Measurements from ENCODE around the gene RASGRF2.

RASGRF2 gene

DNA sequence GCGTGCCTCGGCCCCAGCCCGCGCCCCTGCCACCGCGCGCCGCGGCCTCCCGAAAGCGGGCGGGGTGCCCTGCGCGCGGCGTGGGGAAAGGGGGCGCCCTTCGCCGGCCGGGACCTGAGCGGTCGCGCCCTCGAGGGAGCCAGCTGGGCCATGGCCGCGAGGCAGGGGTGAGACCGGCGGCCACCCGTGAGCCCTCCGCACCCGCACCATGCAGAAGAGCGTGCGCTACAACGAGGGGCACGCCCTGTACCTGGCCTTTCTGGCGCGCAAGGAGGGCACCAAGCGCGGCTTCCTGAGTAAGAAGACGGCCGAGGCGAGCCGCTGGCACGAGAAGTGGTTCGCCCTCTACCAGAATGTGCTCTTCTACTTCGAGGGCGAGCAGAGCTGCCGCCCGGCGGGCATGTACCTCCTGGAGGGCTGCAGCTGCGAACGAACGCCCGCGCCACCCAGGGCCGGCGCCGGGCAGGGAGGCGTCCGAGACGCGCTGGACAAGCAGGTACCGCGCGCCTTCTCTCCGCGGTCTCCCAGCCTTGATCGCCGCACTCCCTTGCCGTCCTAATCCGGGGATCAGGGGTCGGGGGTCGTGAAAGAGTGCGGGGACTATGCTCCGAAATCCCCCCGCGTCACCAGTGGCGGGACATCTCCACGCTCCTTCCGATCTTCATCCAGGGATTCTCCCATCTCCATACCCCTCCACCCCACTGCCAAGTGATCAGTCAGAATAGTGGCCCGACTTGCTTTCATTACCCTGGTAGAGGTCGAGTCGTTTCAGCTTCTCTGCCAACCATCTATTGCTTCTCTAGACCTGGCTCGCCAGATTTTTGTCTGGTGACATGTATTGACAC, 590 bp downstream of the RASGRF2 start:
- no peak overlapping the region for H3K4me2 ChIP-seq (ENCODE audit: low read depth, low read length, poor library complexity, severe bottlenecking)
- H3F3A ChIP-seq (ENCODE audit: low read depth) = no peaks in the 10 kb centered on the region
- H3K27me3 ChIP-seq (ENCODE audit: insufficient read depth, low read length, poor library complexity, severe bottlenecking) = no peaks in the 10 kb centered on the region
- no peak overlapping the region for H2AFZ ChIP-seq (ENCODE audit: low read length)
- no peak overlapping the region for H3K9ac ChIP-seq (ENCODE audit: low read depth, low read length, poor library complexity, severe bottlenecking)
- no peaks in the 10 kb centered on the region for H3K79me2 ChIP-seq (ENCODE audit: insufficient read depth, low read length)
- H3K9me2 ChIP-seq (replicated peaks; ENCODE audit: low read depth, low read length) = no peaks in the 10 kb centered on the region
- no peaks in the 10 kb centered on the region for H4K20me1 ChIP-seq (ENCODE audit: insufficient read depth, low read length, poor library complexity, severe bottlenecking)
- H3K9me3 ChIP-seq (ENCODE audit: insufficient read depth, low read depth, low read length) = no peaks in the 10 kb centered on the region
- peaks cover 18% of the 10 kb centered on the region for H3K4me1 ChIP-seq (ENCODE audit: insufficient read depth, low read length, poor library complexity, severe bottlenecking)
- TF ChIP-seq CTCF (conservative IDR thresholded peaks at IDR 0.05; ENCODE audit: low read length) (no peak), EZH2phosphoT487 (IDR thresholded peaks at IDR 0.05; ENCODE audit: borderline replicate concordance) (no peak)
- no peak overlapping the region for H3K4me3 ChIP-seq (ENCODE audit: low read length, poor library complexity, severe bottlenecking)
- H3K36me3 ChIP-seq (ENCODE audit: insufficient read depth, low read length) = no peaks in the 10 kb centered on the region

DNA sequence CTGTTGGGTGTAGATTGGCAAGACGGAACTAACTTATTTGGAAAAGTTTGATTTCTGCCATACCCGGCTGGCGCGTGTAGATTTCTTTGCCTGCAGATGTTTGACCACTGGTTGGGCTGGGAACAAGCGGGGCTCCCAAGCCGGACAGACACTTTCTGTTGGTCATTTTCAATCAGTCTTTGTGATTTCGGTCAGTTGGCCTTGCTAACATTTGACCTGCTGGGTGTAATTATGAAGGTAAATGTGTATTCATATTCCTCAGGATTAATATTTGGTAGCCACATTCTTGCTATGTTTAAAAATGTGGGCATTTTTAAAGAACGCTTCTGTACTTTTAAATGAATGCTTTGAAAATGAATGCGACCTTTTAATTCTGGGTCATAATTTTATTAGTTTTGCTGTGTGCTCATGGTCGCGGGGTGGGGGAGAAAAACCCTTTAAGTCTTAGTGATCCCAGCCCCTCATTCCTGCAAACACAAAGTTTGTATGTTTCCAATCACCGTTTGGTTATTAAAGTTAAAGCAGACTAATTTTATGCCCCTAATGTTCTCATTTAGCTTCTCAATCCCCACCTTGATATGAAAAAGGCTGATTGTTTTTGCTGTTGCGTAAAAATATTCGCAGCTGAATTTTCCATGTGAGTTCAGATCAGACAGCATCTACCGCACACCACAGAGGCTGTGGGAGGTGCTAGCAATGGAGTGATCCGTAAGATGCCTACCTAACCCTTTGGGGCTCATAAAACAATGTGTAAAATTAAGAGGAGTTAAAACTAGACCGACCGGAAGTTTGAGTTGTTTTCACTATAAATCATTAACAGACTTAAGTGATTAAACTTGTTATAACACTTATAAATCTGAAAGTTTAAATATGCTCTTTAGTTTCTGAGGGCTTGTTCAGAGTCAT, 1.5 kb downstream of the RASGRF2 start:
- peak overlapping the region; percentile 36 for H3K4me2 ChIP-seq (ENCODE audit: low read depth, low read length, poor library complexity, severe bottlenecking)
- H3K9ac ChIP-seq (ENCODE audit: low read depth, low read length, poor library complexity, severe bottlenecking) = no peak overlapping the region
- no peaks in the 10 kb centered on the region for H3F3A ChIP-seq (ENCODE audit: low read depth)
- no peaks in the 10 kb centered on the region for H3K79me2 ChIP-seq (ENCODE audit: insufficient read depth, low read length)
- H3K9me2 ChIP-seq (replicated peaks; ENCODE audit: low read depth, low read length) = no peaks in the 10 kb centered on the region
- H3K9me3 ChIP-seq (ENCODE audit: insufficient read depth, low read depth, low read length) = no peaks in the 10 kb centered on the region
- peaks cover 18% of the 10 kb centered on the region for H3K4me1 ChIP-seq (ENCODE audit: insufficient read depth, low read length, poor library complexity, severe bottlenecking)
- no peak overlapping the region for H3K4me3 ChIP-seq (ENCODE audit: low read length, poor library complexity, severe bottlenecking)
- H2AFZ ChIP-seq (ENCODE audit: low read length) = no peak overlapping the region
- no peaks in the 10 kb centered on the region for H4K20me1 ChIP-seq (ENCODE audit: insufficient read depth, low read length, poor library complexity, severe bottlenecking)
- no peaks in the 10 kb centered on the region for H3K27me3 ChIP-seq (ENCODE audit: insufficient read depth, low read length, poor library complexity, severe bottlenecking)
- no peaks in the 10 kb centered on the region for H3K36me3 ChIP-seq (ENCODE audit: insufficient read depth, low read length)
- TF ChIP-seq EZH2phosphoT487 (IDR thresholded peaks at IDR 0.05; ENCODE audit: borderline replicate concordance) (no peak), CTCF (conservative IDR thresholded peaks at IDR 0.05; ENCODE audit: low read length) (no peak)

DNA sequence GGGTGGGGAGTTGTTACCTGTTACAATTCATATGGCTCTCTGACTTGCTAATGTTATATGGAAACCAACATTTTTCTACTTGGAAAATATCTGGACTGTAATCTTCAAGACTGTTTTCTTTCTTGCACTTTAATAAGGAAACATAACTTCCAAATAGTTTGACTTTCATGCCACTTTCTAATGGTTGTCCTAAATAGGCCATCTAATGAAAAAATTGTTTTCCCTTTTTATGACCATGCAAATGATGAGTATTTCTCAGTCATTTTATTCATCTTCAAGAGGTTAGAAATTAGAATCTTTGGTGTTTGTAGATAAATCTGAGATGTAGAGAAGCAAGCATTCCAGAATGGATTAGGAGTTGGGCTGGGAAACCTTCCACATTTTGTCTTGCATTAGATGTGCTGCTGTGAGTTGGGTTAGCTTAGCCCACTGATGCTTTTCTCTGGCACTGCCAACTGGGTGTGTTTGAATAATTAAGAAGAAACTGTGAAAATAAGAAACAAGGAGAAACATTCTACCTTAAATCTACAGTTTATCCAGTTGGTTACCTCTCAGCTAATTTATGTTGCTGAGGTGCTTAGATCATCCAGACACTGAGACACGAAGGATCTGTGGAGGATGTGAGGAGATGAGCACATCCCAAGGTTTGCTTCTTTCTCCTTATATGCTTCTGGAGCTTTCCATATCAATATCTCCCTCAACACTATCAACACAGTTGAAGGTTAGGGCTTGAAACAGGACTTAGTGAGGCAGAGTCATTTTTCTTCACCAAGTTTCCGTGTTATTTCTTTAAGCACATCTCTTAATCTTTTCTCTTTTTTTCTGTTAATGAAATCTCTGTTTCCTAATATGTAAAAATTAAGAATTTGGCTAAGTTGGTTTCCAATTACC, 2.7 kb downstream of the RASGRF2 start:
- Histone ChIP-seq H4K20me1 (ENCODE audit: insufficient read depth, low read length, poor library complexity, severe bottlenecking) (no peaks in the 10 kb centered on the region), H3K4me3 (ENCODE audit: low read length, poor library complexity, severe bottlenecking) (no peak overlapping the region), H3K4me2 (ENCODE audit: low read depth, low read length, poor library complexity, severe bottlenecking) (no peak overlapping the region), H3K4me1 (ENCODE audit: insufficient read depth, low read length, poor library complexity, severe bottlenecking) (peaks cover 13% of the 10 kb centered on the region), H3K9me3 (ENCODE audit: insufficient read depth, low read depth, low read length) (no peaks in the 10 kb centered on the region), H3K36me3 (ENCODE audit: insufficient read depth, low read length) (no peaks in the 10 kb centered on the region), H3F3A (ENCODE audit: low read depth) (no peaks in the 10 kb centered on the region), H3K9ac (ENCODE audit: low read depth, low read length, poor library complexity, severe bottlenecking) (no peak overlapping the region), H3K9me2 (replicated peaks; ENCODE audit: low read depth, low read length) (no peaks in the 10 kb centered on the region), H2AFZ (ENCODE audit: low read length) (no peak overlapping the region), H3K79me2 (ENCODE audit: insufficient read depth, low read length) (no peaks in the 10 kb centered on the region), H3K27me3 (ENCODE audit: insufficient read depth, low read length, poor library complexity, severe bottlenecking) (no peaks in the 10 kb centered on the region)
- TF ChIP-seq CTCF (conservative IDR thresholded peaks at IDR 0.05; ENCODE audit: low read length) (no peak), EZH2phosphoT487 (IDR thresholded peaks at IDR 0.05; ENCODE audit: borderline replicate concordance) (no peak)

Measured in Loucy (cell line).